ENCODE data around the gene RARA.
A peak's percentile ranks its signal among the peaks of the same experiment; 100 is the strongest.

RARA gene

DNA sequence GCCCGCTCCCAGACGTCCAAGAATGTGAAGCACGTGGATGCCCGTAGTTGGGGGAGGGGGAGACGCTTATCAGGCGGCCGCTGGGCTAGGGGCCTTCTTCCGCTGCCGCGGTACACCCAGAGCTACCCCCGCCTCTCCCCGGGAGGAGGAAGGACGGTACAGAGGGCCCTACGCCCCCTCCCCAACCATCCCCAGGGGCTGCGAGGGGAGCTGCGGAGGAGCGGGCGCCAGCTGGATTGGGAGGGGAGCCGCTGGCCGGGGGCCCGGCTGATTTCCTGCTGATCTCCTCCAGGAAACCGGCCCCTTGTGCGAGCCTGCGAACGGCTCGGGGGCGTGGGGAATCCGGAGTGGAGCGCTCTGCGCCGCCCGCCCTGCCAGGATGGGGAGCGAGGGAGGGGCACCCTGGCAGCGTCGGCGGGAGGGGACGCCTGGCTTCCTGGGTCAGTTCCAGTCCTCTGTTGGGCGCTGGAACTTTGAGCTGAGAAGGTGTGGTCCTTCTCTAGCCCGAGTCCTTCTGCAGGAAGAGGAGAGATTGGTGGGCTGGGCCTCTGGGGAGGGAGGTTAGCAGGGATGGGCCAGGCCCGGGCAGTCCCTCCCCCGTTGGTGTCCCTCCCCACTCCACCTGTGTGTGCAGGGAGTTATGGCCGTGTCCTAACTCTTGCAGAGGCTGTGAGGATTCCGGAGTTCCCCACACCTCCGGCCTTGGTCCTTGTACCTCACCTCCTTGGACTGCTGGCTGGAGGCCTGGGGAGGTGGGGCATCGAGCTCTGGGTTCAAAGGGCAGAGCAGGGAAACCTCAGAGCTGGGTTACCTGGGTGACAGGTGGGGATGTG lies 36.4 kb downstream of the RARA start:
- DNase-seq (ENCODE audit: low read depth), result no peak

DNA sequence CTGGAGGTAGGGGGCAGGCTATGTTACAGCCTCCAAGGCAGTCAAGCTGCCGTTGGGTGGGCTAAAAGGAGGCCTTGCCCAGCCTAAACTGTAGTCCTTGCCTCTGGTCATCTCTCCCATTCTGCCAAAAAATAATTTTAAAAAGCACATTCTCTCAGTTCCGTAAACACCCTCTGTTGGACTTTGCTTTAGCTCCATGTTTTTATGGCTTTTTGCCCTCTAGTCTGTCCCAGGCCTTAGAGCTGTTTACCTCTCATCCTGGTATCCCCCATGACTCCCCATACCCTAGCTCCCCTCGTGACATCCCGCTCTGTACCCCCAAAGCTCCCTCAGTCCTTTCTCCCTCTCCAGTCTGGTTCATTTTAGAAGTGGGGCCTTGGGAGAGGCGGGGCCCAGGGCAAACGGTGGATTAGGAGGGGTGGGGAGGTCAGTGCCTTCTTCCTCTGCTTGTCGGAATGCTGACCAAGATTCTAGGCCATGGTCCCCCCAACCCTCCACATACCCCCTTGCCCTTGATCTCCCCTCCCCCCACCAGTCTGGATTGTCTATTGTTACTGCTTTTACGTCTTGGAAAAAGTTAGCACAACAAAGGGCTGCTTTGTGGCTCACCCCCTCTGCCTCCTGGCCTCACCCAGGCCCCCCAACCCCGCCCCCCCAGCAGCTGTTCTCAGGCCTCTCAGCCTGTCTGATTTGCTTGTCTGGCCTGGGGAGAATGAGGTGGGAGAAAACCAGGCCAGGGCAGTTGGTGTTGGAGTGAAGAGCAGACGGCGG lies 37.2 kb downstream of the RARA start:
- no peak for DNase-seq (ENCODE audit: low read depth)

- DNase-seq (ENCODE audit: low read depth), result no peak
These were observed 37.8 kb downstream of the RARA start for GRCh38 chr17:40346765-40347158.

DNA sequence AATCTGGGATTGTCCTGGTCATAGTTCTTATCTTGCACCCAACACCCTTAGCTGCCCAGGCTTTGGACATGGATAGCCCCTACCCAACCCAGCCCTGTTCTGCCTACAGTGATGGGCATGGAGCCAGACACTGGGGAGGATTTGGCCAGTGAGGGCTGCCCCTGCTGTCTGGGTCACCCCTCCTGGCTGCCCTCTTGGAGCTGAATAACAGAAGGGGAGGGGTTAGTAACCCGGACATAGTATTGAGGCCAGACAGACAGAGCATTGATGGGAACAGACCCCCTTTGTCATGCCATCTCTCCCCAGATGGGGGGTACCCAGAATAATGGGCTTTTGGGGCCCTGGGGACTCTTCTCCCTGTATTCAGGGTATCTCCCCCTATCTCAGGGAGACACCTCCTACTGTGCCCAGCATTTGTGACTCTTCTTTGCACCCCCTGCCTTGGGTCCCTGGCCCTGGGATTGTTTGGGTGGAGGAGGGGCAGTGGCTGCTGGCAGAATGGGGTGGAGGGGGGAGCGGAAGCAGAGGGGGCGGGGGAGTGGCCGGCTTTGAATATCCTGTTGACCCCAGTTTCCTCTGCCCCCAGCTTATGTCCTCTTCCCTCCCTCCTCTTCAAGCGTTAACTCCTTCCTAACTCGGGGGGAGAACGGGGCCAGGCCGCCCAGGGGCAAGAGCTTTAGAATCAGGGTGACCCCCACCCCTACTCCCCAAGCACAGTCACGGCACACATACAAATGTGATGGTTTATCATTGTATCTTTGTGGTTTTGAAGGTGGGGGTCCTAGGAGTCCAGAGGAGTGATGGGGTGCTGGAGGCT lies 38.5 kb downstream of the RARA start:
- DNase-seq (ENCODE audit: low read depth), result no peak

DNA sequence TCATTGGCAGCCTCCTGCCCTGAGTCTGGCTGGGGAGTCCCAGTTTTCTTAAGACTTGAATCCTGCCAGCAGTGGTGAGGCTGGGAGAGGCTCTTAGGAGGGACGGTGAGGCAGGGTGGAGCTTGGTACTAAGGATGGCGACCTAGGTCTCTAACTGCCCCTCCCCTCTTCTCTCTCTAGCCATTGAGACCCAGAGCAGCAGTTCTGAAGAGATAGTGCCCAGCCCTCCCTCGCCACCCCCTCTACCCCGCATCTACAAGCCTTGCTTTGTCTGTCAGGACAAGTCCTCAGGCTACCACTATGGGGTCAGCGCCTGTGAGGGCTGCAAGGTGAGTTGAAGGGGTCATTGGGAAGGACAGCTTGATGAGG lies 39.1 kb downstream of the RARA start:
- DNase-seq (ENCODE audit: low read depth), result no peak

DNA sequence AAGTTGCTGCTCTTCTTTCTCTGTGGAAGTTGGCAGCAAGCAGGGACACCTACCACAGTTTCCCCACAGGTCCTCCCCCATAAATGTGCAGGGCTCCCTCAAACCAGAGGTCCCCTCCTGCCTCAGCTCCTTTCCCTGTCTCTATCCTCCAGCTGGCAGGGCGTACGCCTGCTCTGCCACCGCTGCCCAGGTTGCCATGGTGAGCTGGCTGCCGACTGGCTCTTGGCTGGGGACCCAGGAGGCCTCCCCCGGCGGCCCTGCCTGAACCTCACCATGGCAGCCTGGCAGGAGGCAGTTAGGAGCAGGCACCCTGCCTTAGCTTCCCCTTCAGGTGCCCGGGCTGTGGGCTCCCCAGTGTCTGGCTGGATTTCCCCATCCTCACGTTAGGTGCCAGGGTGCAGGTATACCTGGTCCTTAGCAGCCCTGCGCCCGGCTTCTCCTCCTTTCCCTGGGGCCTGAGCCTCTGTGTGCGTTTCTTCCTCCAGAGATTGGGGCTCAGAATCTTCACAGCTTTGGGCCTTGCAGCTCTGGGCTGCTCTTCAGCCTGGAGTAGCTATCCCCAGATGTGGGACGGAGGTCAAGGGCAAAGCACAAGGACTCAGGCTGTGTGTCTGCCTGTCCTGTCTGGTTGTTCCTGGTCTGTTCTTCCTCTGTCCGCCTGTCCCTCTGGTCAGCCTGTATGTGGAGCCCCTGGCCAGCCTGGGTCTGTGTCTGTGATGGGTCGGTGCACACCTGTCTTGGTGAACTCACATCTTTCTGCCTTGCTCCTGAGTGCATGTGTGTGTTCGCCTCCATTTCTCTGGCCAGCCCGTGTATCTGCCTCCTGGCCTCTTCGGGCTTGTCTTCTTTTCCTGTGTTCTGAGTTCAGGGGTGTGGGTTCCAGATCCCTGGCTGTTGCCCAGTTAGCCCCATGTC lies 39.8 kb downstream of the RARA start:
- no peak for DNase-seq (ENCODE audit: low read depth)

DNA sequence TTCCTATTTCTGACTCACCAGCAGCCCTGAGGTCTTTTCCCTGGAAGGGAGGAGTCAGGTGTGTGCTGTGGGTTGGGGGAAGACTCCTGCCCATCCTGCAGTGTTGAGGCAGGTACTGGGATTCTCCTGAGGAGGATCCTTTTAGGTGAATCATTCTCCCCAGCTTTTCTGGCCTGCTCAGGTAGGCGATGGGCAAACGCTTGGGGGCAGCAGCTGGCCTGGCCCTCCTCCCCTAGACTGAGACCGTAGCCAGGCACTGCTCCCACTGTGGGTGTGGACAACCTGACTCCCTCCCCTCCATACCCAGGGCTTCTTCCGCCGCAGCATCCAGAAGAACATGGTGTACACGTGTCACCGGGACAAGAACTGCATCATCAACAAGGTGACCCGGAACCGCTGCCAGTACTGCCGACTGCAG lies 40.5 kb downstream of the RARA start:
- DNase-seq (ENCODE audit: low read depth), result no peak

DNA sequence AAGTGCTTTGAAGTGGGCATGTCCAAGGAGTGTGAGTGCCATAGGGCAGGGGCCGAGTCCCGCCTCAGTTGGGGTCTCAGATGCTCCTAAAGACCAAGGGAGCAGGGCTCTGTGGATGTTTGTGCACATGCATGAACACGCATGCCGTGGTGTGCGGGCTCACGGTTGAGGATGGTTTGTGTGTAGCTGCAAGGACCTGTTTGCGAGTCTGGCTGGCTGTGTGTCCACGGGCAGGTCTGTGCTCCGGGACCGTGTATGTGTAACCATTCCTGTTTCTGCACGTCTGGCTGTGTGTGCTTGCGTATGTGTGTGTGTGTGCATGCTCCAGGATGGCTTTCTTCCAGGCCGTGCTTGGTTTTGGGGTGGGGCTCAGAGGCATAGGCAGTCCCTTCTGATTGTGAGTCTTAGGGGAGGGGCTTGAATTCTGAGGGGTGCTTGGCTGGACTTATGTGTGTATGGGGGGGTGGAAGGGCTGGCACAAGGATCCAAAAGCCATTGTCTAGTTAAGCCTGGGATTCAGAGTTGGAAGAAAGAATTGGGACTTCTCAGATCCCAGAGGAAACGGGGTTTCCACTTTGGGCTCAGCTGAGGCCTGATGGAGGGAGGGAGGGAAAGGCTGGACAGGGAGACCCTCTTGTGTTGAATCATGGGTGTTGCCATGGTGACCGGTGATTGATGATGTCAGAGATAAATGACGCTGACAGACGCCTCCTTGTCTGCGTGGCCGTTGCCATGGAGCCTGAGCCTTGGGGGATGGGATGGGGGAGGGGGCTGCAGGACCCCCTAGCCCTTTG lies 41.1 kb downstream of the RARA start:
- DNase-seq (ENCODE audit: low read depth), result no peak

- DNase-seq (ENCODE audit: low read depth), result no peak
These were observed 41.8 kb downstream of the RARA start for GRCh38 chr17:40350689-40351358.

DNA sequence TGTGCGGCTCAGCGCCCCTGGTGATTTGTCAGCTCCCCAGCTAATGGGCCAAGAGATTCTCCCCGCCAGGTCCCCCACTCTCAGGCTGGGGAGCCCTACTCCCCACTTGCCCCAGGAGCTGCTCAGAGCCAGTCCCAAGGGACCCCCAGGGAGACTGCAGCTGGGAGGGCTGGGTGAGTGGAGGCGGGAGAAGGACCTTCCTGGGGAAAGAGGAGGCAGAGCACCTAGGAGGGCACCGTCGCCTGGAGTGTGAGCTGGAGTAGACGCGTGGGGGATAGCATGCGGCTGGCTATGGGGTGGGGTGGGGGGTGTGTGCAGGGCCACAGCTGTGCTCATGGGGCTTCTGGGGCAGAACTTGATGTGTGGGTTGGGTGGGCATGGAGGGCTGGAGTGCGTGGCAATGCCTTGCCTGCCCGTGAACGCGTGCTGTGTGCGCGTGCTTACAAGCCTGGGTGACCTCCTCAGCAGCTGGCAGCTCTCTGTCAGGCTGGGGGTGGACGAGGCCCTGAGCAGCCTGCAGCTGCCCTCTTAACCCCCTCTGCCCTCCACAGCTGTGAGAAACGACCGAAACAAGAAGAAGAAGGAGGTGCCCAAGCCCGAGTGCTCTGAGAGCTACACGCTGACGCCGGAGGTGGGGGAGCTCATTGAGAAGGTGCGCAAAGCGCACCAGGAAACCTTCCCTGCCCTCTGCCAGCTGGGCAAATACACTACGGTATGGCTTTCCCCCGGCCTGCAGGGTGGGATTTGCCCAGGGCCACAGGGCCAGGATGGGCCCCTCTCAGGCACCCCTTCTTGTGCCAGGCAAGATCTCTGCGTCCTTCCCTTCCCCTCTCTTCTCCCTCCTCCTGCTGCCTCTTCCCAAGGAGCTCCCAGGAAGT lies 42.6 kb downstream of the RARA start:
- DNase-seq (ENCODE audit: low read depth), result no peak

DNA sequence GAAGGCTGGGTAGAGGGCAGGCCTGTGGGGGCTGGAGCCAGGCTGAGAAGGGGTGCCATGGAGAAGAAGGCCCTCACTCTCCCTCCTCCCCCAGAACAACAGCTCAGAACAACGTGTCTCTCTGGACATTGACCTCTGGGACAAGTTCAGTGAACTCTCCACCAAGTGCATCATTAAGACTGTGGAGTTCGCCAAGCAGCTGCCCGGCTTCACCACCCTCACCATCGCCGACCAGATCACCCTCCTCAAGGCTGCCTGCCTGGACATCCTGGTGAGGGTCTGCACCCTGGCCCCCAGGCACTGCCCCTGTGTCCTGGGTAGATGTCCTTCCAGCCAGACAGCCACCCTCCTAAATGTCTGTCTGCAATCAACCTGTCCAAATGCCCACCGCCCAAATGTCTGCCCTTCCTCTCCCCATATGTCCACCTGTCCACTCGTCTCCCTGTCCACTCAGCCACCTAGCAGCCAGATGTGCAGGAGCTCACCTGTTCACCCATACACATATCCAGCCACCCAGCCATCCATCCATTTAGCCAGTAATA lies 43.3 kb downstream of the RARA start:
- no peak for DNase-seq (ENCODE audit: low read depth)

GRCh38 chr17:40352779-40353394 lies 43.9 kb downstream of the RARA start:
- DNase-seq (ENCODE audit: low read depth), result no peak

GRCh38 chr17:40354221-40355122 lies 45.5 kb downstream of the RARA start:
- DNase-seq (ENCODE audit: low read depth), result no peak

GRCh38 chr17:40355123-40355803 lies 46.3 kb downstream of the RARA start:
- peak; percentile 69 for DNase-seq (ENCODE audit: low read depth)

DNA sequence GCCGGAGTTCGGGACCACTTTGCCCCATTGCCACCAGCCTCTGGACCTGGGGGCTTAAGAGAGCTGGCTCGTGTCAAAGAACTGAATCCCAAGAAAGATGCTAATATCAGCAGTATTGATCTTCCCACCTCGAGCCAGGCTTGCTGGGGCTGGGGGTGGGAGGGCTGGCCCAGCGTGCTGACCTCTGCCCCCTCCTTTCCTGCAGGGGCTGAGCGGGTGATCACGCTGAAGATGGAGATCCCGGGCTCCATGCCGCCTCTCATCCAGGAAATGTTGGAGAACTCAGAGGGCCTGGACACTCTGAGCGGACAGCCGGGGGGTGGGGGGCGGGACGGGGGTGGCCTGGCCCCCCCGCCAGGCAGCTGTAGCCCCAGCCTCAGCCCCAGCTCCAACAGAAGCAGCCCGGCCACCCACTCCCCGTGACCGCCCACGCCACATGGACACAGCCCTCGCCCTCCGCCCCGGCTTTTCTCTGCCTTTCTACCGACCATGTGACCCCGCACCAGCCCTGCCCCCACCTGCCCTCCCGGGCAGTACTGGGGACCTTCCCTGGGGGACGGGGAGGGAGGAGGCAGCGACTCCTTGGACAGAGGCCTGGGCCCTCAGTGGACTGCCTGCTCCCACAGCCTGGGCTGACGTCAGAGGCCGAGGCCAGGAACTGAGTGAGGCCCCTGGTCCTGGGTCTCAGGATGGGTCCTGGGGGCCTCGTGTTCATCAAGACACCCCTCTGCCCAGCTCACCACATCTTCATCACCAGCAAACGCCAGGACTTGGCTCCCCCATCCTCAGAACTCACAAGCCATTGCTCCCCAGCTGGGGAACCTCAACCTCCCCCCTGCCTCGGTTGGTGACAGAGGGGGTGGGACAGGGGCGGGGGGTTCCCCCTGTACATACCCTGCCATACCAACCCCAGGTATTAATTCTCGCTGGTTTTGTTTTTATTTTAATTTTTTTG lies 47.1 kb downstream of the RARA start:
- no peak for DNase-seq (ENCODE audit: low read depth)
